GM21786 (cell line): ENCODE measurements around the gene KCNK15.

Source experiments
- ATAC-seq: cut with Tn5 transposase; IDR thresholded peaks from one replicate; pipeline ENCODE4 v1.9.1; 2021; ENCODE audit not compliant: unreplicated experiment

KCNK15 gene

DNA sequence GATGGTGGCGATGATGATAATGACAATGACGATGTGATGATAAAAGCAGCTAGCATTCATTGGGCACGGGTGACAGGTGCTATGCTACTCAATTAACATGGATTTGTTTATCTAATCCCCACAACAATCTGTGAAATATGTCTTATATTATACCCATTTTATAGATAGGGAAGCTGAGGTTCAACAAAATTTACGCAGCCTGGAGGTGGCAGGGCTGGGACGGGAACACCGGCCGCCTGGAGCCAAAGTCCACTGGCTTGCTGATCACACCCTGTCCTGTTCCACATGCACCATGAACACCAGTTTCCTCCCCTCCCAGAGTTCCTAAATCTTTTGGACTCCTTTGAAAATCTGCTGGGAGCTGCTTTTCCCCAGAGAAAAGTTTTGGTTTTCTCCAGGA lies 41.6 kb downstream of the KCNK15 start:
- no peak for ATAC-seq

- no peak for ATAC-seq
These were observed 43.2 kb downstream of the KCNK15 start for GRCh38 chr20:44788706-44789456.

DNA sequence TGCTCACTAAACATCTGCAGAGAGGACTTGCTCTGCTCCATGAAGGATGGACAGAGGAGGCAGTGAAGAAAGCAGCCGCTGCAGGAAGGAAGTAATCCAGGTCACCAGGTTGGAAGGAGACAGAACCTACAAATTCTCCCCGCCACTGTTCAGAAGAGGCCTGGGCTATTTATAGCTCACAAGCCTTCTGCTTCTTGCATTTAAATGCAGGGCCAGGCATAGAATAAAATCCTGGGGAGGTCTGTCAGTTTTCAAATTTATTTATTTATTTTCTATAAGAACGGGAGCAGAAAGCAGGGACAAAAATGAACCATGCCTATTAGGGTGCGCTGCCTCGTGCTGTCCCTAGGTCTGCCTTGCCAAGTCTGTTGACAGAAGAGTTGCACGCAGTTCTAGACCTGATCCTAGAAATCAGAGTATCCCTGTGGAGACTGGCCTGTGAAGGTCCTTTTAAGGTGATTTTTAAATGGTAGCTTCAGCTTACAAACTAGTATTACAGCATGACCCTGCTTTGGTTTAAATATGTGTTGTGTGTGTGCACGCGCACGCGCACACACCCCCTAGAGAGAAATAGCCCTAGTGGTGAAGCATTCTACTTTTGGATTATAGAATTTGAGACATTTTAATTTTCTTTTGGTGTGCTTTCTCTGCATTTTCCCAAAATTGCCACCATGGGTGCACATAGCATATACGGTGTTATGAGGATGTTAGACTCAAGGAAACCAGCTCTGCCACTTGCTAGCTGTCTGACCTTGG lies 45.2 kb downstream of the KCNK15 start:
- no peak for ATAC-seq

- no peak for ATAC-seq
These were observed 47.1 kb downstream of the KCNK15 start for GRCh38 chr20:44792796-44793195.

DNA sequence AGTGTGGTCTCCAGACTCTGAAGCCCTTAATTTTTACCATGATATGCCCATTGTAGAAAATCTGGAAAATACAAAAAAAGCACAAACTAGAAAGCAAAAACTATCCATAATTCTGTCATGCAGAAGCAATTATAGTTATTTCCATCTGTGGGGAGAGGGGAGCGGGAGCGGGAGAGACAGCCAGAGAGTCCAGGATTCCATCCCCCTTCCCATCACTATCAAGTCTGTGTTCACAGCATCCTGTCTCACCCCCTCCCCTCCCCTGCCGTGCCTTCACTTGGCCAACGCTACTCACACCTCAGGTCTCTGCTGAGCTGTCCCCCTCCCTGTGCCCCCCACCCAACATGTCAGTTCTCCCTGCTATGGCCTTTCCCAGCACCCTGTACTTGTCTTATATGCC lies 50.2 kb downstream of the KCNK15 start:
- no peak for ATAC-seq

DNA sequence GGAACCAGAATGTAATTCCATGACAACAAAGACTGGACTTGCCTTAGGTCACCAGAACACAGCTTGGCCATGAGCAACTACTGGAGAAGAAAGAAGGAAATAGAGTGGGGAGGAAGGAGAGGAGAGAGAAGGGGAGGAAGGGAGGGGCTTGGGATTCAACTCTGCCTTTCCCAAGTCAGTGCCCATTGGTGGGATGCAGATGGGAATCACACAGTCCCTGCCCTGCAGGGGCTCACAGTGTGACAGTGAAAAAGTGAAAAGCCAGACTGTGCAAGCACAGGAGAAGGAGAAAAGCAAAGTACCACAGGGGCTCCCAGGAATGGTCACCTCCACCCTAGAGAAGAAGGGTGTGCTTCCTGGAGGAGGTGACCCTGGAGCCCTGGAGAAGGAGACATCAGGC lies 50.6 kb downstream of the KCNK15 start:
- no peak for ATAC-seq

- no peak for ATAC-seq
These were observed 51.2 kb downstream of the KCNK15 start for GRCh38 chr20:44796758-44797457.

DNA sequence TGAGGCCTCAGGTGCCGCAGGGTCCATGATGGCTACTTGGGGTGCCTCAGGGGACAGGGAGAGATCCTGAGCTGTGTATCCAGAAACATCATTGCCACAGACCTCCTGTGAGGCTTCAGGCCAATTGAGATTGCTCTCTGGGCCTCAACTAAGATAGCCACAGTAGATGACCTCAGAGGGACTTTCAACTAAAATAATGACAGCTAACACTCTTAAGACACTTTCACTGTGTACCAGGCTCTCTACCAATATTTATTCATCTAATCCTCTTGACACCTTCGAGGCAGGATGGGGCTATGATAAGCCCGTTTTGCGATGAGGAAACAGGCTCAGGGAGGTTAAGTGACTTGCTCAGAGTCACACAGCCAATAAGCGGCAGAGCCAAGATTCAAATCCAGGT lies 54.0 kb downstream of the KCNK15 start:
- ATAC-seq: no peak

- no peak for ATAC-seq
These were observed 54.9 kb downstream of the KCNK15 start for GRCh38 chr20:44800391-44801046.
